ENCODE measurements around the gene FOXP1.

The FOXP1 gene

GRCh38 chr3:71208211-71209095 lies 375.1 kb downstream of the FOXP1 start:
- no peak for ATAC-seq (ENCODE audit: low read depth)
- Histone ChIP-seq H3K27ac (ENCODE audit: poor library complexity, severe bottlenecking) (no peak overlapping the region), H3K36me3 (ENCODE audit: low read depth) (no peaks in the 10 kb centered on the region), H3K9me3 (ENCODE audit: severe bottlenecking) (no peaks in the 10 kb centered on the region), H3K4me1 (ENCODE audit: insufficient read depth, poor library complexity, severe bottlenecking) (peaks cover 4% of the 10 kb centered on the region), H3K27me3 (ENCODE audit: insufficient read depth, poor library complexity, severe bottlenecking) (no peaks in the 10 kb centered on the region), H3K4me3 (ENCODE audit: severe bottlenecking) (no peak overlapping the region)
- TF ChIP-seq CTCF (IDR thresholded peaks at IDR 0.05; ENCODE audit: poor library complexity, severe bottlenecking) = no peak
- no peak for DNase-seq (ENCODE audit: low spot score)

- no peak for DNase-seq (ENCODE audit: low spot score)
- TF ChIP-seq CTCF (IDR thresholded peaks at IDR 0.05; ENCODE audit: poor library complexity, severe bottlenecking) = no peak
- no peak for ATAC-seq (ENCODE audit: low read depth)
- no peaks in the 10 kb centered on the region for H3K36me3 ChIP-seq (ENCODE audit: low read depth)
- H3K9me3 ChIP-seq (ENCODE audit: severe bottlenecking) = no peaks in the 10 kb centered on the region
- H3K27ac ChIP-seq (ENCODE audit: poor library complexity, severe bottlenecking) = no peak overlapping the region
- H3K27me3 ChIP-seq (ENCODE audit: insufficient read depth, poor library complexity, severe bottlenecking) = no peaks in the 10 kb centered on the region
- peaks cover 4% of the 10 kb centered on the region for H3K4me1 ChIP-seq (ENCODE audit: insufficient read depth, poor library complexity, severe bottlenecking)
- H3K4me3 ChIP-seq (ENCODE audit: severe bottlenecking) = no peak overlapping the region
Observed at GRCh38 chr3:71207632-71208031, 375.9 kb downstream of the FOXP1 start.

GRCh38 chr3:71206305-71207165 lies 377.0 kb downstream of the FOXP1 start:
- Histone ChIP-seq H3K27me3 (ENCODE audit: insufficient read depth, poor library complexity, severe bottlenecking) (no peaks in the 10 kb centered on the region), H3K4me3 (ENCODE audit: severe bottlenecking) (no peak overlapping the region), H3K36me3 (ENCODE audit: low read depth) (no peaks in the 10 kb centered on the region), H3K27ac (ENCODE audit: poor library complexity, severe bottlenecking) (no peak overlapping the region), H3K4me1 (ENCODE audit: insufficient read depth, poor library complexity, severe bottlenecking) (peaks cover 4% of the 10 kb centered on the region), H3K9me3 (ENCODE audit: severe bottlenecking) (no peaks in the 10 kb centered on the region)
- TF ChIP-seq CTCF (IDR thresholded peaks at IDR 0.05; ENCODE audit: poor library complexity, severe bottlenecking) = no peak
- no peak for ATAC-seq (ENCODE audit: low read depth)
- no peak for DNase-seq (ENCODE audit: low spot score)

GRCh38 chr3:71203727-71204488 lies 379.6 kb downstream of the FOXP1 start:
- TF ChIP-seq CTCF (IDR thresholded peaks at IDR 0.05; ENCODE audit: poor library complexity, severe bottlenecking) = no peak
- Histone ChIP-seq H3K4me3 (ENCODE audit: severe bottlenecking) (no peak overlapping the region), H3K27ac (ENCODE audit: poor library complexity, severe bottlenecking) (no peak overlapping the region), H3K9me3 (ENCODE audit: severe bottlenecking) (no peaks in the 10 kb centered on the region), H3K36me3 (ENCODE audit: low read depth) (no peaks in the 10 kb centered on the region), H3K27me3 (ENCODE audit: insufficient read depth, poor library complexity, severe bottlenecking) (no peaks in the 10 kb centered on the region), H3K4me1 (ENCODE audit: insufficient read depth, poor library complexity, severe bottlenecking) (no peaks in the 10 kb centered on the region)
- no peak for ATAC-seq (ENCODE audit: low read depth)
- DNase-seq (ENCODE audit: low spot score) = no peak
